HG02938 (cell line): Measurements from ENCODE around the gene EIF4EBP3.
A peak's percentile ranks its signal among the peaks of the same experiment; 100 is the strongest.

Experiments used
- ATAC-seq: cut with Tn5 transposase; IDR thresholded peaks from one replicate; pipeline ENCODE4 v1.9.1; 2021; ENCODE audit warnings: mild to moderate bottlenecking, moderate library complexity; ENCODE audit not compliant: unreplicated experiment

The EIF4EBP3 gene

GRCh38 chr5:140547508-140548299 is at the start of gene EIF4EBP3:
Gene EIF4EBP3 (plus strand): TSS chr5:140547662. CDS start chr5:140547738, 76 bp downstream.
- peak; percentile 97 for ATAC-seq

- ATAC-seq = no peak
These were observed 49.6 kb upstream of the EIF4EBP3 start for GRCh38 chr5:140497897-140498296.

- ATAC-seq = no peak
These were observed 48.9 kb upstream of the EIF4EBP3 start for GRCh38 chr5:140498591-140498990.

GRCh38 chr5:140502834-140503233 is 44.6 kb upstream of the EIF4EBP3 start:
- ATAC-seq = no peak

GRCh38 chr5:140509898-140510297 is 37.6 kb upstream of the EIF4EBP3 start:
- no peak for ATAC-seq

- no peak for ATAC-seq
These were observed 34.3 kb upstream of the EIF4EBP3 start for GRCh38 chr5:140513124-140513523.

GRCh38 chr5:140524003-140524402 is 23.5 kb upstream of the EIF4EBP3 start:
- ATAC-seq = no peak

- no peak for ATAC-seq
These were observed 7.2 kb upstream of the EIF4EBP3 start for GRCh38 chr5:140540227-140540626.

- no peak for ATAC-seq
These were observed 4.5 kb upstream of the EIF4EBP3 start for GRCh38 chr5:140542972-140543371.

GRCh38 chr5:140544986-140545385 is 2.5 kb upstream of the EIF4EBP3 start:
- ATAC-seq = no peak

GRCh38 chr5:140545606-140546005 is 1.9 kb upstream of the EIF4EBP3 start:
- ATAC-seq = no peak

- ATAC-seq = no peak
These were observed 483 bp upstream of the EIF4EBP3 start for GRCh38 chr5:140546851-140547507.

- ATAC-seq = no peak
These were observed 832 bp downstream of the EIF4EBP3 start for GRCh38 chr5:140548300-140548688.

- ATAC-seq = no peak
These were observed 1.3 kb downstream of the EIF4EBP3 start for GRCh38 chr5:140548791-140549190.

- ATAC-seq = no peak
These were observed 2.0 kb downstream of the EIF4EBP3 start for GRCh38 chr5:140549237-140550144.

- ATAC-seq = no peak
These were observed 3.0 kb downstream of the EIF4EBP3 start for GRCh38 chr5:140550147-140551079.

- ATAC-seq = no peak
These were observed 4.4 kb downstream of the EIF4EBP3 start for GRCh38 chr5:140551872-140552271.

- ATAC-seq = no peak
These were observed 6.2 kb downstream of the EIF4EBP3 start for GRCh38 chr5:140553657-140554056.

GRCh38 chr5:140554454-140554853 is 7.0 kb downstream of the EIF4EBP3 start:
- no peak for ATAC-seq

GRCh38 chr5:140555747-140556312 is 8.4 kb downstream of the EIF4EBP3 start:
- ATAC-seq = peak; percentile 33
